Measurements from ENCODE around the gene XIRP1.

DNA sequence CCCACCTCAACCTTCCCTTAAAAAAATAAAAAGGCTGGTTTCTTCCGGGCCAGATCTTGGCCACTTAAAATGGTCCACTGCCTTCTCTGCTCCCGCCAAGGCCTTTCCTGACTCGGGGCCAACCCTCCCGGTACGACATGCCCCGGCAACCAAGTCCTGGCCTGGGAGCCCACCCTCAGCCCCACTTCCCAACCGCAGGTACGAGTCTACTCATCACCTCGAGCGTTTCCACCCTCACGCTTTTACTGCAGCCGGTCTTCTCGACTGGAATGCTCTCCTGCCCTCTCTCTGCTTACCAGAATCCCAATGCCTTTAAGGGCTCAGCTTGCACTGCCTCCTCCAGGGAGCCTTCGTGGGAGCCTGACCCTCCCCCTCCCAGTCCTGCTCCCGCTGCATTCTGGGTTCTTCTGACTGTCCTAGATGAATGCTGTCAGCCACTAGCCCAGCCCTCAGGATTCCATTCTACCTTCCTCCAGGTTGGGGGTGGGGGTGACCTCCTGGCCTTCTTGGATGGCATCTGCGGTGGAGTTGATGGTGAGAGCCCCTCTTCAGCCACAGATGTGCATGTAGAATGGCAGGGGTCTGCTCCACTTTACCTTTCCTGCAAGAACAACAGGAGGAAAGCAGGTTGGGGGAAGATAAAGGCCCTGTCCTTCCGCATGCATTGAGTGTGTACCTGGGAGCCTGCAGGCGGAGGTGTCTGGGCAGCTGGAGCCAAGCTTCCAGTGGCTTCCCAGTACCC lies 37.9 kb downstream of the XIRP1 start:
- TF ChIP-seq, protein P1, sequence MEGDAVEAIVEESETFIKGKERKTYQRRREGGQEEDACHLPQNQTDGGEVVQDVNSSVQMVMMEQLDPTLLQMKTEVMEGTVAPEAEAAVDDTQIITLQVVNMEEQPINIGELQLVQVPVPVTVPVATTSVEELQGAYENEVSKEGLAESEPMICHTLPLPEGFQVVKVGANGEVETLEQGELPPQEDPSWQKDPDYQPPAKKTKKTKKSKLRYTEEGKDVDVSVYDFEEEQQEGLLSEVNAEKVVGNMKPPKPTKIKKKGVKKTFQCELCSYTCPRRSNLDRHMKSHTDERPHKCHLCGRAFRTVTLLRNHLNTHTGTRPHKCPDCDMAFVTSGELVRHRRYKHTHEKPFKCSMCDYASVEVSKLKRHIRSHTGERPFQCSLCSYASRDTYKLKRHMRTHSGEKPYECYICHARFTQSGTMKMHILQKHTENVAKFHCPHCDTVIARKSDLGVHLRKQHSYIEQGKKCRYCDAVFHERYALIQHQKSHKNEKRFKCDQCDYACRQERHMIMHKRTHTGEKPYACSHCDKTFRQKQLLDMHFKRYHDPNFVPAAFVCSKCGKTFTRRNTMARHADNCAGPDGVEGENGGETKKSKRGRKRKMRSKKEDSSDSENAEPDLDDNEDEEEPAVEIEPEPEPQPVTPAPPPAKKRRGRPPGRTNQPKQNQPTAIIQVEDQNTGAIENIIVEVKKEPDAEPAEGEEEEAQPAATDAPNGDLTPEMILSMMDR (IDR thresholded peaks at IDR 0.05; ENCODE audit: low read depth, low read length, poor library complexity, severe bottlenecking) = no peak
- no peak for TF ChIP-seq EZH2phosphoT487 (IDR thresholded peaks at IDR 0.05; ENCODE audit: borderline replicate concordance, low read length)

Data from DOHH2 (cell line).